ENCODE measurements around the gene UBE2D2.

UBE2D2 gene

DNA sequence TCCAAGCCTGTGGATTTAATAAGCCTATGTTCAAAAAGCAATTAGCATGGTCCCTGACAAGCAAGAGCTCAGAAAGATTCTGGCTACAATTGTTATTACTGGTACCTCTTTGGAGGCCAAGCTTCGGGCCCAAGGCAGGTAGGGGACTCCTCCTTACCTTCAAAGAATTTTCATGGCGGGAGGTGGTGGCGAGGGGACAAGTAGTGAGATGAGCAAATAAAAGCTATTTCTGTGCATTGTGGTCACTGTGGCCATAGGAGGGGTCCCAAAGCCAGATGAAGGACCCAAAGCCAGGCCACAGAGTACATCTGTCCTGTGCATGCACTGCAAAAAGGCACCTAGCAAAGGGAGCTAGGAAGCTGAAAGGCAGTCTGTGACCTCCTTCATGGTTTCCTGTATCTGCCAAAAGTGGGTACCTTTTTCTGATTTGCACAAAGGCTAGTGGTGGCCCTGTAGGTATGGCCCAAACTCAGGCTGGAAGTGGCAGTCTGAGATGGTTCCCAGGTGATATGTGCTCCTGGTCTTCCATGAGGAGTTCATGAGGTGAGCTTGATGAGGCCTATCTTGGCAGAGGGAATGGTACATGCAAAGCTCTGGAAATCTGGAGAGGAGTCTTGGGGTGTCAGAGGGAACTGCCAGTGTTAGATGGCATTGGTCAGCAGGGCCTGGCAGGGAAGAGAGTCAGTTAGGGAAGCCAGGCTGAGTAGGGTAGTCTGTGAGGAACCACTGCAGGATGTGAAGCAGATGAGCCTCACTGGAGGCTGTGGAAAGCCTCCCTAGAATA is 83.7 kb downstream of the UBE2D2 start:
- in situ Hi-C loops (cut with MboI; ENCODE audit: low sequenced_read_pairs): loop anchor here (25.0 kb wide), 1 partner anchor 117 kb away; no protein-coding TSS in a partner anchor

DNA sequence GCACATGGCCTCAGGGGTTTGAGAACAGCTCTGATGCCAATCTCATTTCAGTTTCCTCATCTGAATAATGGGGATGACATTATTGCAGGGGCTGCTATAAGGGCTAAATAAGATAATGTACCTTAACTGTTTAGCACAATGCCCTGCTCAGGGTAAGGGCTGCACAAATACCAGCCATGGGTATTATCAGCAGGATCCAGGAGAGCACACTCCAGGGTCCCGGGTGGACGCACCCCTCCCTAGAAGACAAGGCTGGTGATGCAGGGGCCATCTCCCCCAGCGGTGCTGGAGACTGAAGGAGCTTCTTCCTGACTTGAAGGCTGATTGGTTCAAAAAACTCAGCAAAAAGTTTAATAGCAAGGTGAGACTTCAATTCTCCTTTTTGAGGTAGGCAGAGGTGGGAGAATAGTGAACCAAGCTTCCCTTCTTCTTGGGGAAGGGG is 84.3 kb downstream of the UBE2D2 start:
- in situ Hi-C loops (cut with MboI; ENCODE audit: low sequenced_read_pairs): loop anchor here (25.0 kb wide), 1 partner anchor 117 kb away; no protein-coding TSS in a partner anchor

DNA sequence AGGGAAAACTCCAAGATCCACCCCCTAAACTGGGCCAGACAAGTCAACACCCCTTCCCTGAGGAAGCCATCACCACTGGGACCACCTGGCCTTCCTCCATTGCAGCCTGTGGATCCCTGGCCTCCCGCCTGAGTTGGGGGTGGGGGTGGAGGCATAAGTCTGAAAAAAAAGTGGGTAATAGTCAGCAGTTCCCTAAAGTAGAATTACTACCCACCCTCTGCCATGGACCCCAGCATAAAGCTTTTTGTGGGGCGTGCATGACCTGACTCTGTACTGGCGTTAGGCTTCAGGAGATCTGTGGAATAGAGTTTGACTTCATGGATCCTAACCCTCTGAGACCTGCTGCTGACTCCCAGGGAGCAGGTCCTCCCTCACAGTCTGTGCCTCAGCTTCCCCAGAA is 85.0 kb downstream of the UBE2D2 start:
- in situ Hi-C loops (cut with MboI; ENCODE audit: low sequenced_read_pairs): loop anchor here (25.0 kb wide), 1 partner anchor 116 kb away; no protein-coding TSS in a partner anchor

DNA sequence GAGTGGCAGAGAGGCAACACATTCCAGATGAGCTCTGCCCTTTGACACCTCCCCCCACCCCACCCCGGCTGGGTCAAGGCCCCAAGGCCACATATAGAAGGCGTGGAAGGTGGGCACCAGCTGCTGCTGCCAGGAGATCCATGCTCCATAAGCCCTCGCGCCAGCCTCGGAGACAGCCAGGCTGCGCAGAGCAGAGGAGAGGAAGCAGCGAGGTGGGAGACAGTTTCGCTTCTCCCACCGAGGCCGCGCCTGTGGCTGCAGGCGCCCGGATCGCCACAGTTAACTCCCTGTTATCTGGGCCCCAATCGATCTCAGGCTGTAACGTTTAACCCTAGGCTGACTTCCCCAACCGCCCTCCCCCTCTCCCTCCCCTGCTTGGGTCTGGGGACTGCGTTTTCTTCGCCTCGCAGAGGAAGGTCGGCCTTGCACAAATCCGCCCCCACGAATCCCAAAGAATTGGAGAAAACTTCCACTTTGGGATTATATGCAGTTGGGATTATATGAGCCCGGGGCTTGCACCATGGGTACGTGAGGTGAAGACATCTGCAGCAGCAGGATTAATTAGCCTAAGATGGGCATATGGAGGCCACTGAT is 85.9 kb downstream of the UBE2D2 start:
- in situ Hi-C loops (cut with MboI; ENCODE audit: low sequenced_read_pairs): loop anchor here (25.0 kb wide), 1 partner anchor 115 kb away; no protein-coding TSS in a partner anchor

DNA sequence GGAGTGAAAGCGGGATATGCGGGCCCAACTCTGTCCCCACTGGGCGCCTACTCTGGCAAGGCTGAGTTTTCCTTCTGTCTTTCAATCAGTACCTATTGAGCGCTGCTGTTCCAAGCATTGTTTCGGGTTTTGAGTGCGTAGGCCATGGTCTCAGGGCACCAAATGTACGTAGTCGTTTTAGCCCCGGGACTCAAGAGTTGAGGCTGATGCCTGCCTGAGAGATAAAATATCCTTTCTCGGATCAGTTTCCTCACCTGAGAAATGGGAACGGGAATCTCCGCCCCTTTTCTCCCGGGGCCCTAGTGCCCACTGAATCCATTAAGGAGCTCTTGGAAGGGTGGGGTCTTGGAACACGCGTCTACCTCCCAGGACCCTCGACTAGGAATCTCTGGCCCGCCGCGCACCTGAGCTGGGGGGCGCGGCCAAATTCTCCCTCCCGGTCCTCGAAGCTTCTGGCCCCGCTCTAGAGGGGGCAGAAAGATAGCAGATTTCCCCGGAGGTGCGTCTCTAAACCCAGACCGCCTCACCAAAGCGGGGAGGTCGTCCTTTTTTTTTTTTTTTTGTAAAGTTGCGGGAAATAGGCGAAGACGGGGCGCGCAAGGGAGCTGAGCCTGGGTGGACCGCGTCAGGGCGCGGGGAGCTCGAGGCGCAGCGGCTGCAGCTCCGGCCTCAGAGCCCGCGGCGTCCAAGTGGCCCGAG is 86.5 kb downstream of the UBE2D2 start:
- in situ Hi-C loops (cut with MboI; ENCODE audit: low sequenced_read_pairs): loop anchor here (25.0 kb wide), 1 partner anchor 115 kb away; no protein-coding TSS in a partner anchor

DNA sequence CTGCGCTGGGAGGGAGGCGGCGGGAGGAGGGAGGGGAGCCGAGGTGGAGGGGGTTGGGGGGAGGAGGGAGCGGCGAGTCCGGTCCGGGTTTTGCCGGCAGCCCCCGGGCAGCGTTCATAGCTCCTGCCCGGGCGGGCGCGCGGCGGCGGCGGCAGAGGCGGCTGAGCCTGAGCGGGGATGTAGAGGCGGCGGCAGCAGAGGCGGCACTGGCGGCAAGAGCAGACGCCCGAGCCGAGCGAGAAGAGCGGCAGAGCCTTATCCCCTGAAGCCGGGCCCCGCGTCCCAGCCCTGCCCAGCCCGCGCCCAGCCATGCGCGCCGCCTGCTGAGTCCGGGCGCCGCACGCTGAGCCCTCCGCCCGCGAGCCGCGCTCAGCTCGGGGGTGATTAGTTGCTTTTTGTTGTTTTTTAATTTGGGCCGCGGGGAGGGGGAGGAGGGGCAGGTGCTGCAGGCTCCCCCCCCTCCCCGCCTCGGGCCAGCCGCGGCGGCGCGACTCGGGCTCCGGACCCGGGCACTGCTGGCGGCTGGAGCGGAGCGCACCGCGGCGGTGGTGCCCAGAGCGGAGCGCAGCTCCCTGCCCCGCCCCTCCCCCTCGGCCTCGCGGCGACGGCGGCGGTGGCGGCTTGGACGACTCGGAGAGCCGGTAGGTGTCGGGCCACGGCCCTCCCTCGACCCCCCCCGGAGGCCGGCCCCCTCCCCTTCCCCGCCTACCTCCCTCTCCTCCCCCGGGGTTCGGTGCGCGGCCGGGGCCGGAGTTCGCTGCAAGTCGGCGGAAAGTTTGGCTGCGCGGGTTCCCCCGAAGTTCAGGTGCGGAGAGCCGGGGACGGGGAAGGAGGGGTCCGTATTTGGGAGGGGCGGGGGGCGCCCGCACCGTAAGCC is 87.3 kb downstream of the UBE2D2 start, which contains the start of gene CXXC5:
Gene CXXC5, plus strand, starts transcription at position 145 of the 877 bp plus-strand sequence. CDS start 32,175 bp downstream, outside the sequence.
- in situ Hi-C loops (cut with MboI; ENCODE audit: low sequenced_read_pairs): loop anchor here (25.0 kb wide), 1 partner anchor 114 kb away; no protein-coding TSS in a partner anchor

DNA sequence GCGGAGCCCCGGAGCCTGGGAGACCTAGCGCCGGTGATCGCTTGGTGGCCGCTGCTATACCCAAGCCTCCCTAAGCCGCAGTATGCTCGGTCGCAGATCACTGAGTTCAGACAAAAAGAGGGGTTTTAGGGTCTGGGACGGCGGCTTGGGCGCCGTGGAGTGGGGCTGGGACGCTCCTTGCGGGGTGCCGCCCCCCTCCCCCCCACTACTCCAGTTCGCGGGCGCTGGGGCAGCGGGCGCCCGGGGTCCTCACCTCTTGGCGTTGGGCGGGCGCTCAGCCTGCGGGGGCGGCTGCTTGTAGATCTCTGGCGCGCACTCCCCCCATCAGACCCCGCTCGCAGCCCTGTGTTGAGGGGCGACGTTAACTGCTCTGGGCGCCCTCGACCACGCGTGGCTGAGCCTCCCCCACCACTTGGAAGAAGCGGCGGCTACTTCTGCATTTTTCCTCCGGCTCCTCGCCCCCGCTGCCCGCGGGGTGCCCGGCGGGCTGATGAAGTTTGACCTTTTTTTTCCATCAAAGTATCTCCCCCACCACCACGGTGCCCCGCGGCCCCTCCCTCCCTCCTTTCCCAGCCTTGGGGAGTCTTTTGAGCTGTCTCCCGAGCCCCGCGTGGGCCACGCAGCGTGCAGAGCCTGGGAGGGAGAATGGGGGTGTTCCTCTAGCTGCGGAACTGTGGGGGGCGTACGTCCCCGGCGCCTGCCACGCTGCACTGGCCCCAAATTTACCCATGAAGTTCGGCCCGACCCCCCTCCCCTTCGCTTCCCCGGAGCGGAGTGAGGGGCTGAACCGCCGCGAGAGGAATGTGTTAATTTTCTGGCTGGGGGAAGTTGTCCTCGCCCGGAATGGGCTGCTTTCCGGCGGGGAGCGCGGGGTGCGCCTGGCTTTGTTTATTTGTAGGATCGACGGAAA is 88.2 kb downstream of the UBE2D2 start:
- in situ Hi-C loops (cut with MboI; ENCODE audit: low sequenced_read_pairs): loop anchor here (25.0 kb wide), 1 partner anchor 113 kb away; no protein-coding TSS in a partner anchor

DNA sequence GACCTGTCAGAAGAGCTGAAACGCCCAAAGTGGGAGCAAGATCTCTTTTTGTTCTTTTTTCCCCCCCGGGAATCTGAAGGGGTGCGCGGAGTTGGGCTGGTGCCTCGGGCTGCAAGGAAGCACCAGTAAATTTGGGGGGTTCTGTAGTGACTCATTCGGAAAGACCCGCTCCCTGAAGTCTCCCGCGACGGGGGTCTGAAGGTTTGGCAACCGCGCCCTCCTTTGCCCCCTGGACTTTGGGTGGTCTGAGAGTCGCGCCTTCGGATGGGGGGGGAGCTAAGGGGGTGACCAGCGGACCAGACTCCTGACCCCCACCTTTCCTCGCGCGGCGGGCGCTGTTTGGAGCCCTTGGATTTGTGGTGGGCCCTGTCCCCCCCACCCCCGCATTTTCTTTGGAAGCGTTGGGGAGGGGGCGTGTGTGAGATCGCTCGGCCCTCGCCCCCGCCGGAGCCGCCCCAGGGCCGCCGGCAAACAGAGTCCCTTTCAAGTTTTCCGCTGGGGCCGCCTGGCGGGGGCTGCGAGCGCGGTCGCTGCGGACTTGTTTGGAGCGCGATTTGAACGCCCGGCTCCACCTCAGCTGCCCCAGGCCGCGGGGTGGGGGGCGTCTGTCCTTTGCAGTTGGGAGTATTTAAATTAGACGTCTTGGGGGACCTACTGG is 89.0 kb downstream of the UBE2D2 start:
- in situ Hi-C loops (cut with MboI; ENCODE audit: low sequenced_read_pairs): no loop called here

DNA sequence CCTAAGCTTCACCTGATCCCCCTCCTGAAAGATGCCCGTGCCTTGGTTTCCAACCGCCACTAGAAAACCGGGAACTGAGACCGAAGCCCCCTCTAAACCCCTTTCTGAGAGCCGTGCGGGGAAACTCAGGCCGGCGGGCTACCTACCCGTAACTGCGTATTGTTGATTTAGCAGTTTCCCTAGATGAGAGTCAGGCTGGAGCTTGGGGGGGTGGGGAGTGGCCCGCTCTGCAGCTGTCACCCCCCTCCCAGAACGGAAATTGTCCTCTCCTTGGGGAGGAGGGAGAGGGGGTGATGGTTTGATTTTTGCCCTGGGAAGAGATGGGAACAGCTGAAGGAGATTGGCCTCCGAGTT is 89.5 kb downstream of the UBE2D2 start:
- in situ Hi-C loops (cut with MboI; ENCODE audit: low sequenced_read_pairs): no loop called here

DNA sequence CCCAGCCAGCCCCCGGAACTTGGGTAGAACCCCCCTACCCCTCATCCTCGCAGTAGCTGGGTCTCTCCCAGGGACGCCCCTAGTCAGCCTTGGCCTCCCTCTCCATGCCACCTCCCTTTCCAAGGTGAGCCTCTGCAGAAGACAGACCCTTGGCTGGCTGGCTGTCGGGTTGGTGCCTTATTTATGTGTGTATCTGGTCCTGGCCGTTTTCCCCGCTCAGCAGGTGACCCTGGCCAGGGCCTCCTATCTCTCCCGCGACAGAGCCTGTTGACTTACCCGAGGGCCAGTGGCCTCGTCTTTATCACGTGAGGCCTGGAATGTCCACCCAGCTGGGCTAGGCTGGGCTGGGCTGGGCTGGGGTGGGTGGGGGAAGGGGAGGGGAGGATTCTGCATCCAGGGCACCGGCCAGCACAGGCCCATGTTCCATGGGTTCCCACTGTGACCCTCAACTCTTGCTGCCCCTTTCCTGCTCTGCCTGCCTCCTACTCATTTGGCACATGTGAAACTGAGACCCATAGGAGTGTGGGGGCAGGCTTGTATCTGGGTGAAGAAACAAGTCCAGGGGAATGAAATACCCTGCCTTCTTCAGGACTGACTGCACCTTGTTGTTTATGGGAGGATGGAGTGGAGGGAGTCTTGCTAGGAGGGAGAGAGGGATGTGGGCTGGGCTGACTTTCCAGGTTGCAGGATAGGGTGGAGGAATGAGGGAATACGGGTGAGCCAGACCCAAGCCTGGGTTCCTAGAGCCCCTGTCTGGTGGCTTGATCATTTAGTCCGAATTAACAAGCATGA is 90.1 kb downstream of the UBE2D2 start:
- in situ Hi-C loops (cut with MboI; ENCODE audit: low sequenced_read_pairs): no loop called here

DNA sequence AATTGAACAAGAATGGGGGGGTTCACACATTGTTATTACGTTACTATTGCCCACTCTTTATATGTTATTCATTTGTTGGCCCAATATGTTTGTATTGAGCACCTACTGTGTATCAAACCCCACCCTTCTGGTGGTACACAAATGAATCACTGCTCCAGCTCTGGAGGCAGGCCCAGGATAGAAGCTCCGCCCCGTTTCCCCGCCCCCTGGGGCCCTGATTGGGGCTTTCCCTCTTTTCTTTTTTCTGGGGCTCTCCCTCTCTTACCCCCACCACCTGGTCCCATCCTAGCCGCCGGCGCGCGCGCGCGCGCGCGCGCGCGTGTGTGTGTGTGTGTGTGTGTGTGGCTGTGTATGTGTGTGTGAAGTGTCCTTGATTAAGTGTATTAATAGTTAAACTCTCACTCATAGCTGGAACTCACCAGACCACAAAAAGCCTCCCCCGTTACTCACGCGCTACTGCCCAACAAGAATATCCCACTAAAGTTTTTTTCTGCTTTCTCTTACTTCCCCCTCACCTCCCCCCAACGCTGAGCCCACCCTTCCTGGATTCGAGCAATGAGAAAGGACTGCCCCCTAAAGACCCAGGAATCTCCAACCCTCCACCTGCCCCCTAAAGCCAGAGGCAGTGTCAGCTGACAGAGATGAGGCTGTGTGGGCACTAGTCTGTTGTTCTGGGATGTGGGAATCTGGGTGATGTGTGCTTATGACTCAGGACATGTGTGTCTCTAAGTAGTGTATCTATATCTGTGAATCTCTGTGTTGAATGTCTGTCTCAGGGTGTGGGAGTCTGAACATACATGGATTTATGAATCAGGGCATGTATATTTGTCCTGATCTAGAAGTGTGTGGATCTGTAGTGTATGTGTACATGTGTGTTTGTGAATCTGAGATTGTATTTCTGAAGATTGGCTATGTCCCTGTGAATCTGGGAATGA is 91.0 kb downstream of the UBE2D2 start:
- in situ Hi-C loops (cut with MboI; ENCODE audit: low sequenced_read_pairs): no loop called here

DNA sequence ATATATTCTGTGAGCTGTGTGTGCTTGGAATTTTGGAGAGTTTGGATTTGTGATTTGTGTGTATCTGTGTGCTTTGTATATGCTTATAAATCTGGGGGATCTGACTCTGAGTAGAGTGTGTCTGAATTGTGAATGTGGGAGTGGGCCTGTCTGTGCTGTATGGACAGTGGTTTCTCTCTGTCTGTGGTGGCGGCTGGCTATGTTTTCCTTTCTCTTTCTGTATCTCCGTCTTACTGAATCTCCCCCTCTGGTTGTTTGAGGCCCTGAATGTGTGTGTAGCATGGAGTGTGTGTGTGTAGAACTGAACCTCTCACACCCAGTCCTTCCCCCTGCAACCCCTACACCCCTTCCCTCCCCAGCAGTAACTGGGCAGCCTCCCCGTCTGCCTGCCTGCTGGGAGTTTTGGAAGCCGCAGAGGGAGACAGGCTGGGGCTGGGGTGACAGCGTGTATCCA is 91.7 kb downstream of the UBE2D2 start:
- in situ Hi-C loops (cut with MboI; ENCODE audit: low sequenced_read_pairs): no loop called here

DNA sequence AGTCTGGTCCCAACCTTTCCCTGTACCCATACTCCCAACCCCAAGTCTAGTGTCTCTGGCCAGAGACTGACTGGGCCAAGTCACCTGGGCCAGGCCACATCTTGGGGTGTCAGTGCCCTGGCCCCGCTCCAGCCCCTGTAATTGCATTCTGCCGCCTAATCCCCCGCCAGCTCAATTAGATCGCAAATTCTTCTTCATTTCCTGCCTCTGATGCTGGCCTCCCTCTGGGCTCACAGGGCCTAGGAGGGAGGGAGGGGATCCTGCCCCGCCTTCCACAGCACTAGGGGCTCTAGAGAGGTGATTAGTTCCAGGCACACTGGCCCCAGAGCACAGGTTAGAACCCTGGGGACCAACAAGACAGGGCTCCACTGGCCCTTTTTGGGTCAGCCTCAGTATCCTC is 92.5 kb downstream of the UBE2D2 start:
- in situ Hi-C loops (cut with MboI; ENCODE audit: low sequenced_read_pairs): no loop called here

DNA sequence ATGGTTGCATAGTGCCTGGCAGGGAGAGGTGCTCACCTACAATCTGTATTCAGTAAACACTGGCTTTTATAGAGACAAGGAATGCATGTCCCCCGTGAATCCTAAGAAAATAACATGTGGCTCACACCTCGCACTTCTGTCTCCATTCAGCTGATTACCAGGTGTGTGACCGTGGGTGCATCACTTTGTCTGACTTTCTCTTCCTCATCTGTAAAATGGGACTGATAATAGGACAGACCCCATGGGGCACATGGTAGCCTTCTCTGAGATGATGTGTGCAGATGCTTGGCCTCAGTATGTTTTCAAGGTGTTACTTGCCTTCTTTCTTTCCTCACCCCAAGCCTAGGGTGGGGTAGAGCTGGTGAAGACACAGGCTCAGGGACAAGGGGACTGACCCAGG is 93.3 kb downstream of the UBE2D2 start:
- in situ Hi-C loops (cut with MboI; ENCODE audit: low sequenced_read_pairs): no loop called here

DNA sequence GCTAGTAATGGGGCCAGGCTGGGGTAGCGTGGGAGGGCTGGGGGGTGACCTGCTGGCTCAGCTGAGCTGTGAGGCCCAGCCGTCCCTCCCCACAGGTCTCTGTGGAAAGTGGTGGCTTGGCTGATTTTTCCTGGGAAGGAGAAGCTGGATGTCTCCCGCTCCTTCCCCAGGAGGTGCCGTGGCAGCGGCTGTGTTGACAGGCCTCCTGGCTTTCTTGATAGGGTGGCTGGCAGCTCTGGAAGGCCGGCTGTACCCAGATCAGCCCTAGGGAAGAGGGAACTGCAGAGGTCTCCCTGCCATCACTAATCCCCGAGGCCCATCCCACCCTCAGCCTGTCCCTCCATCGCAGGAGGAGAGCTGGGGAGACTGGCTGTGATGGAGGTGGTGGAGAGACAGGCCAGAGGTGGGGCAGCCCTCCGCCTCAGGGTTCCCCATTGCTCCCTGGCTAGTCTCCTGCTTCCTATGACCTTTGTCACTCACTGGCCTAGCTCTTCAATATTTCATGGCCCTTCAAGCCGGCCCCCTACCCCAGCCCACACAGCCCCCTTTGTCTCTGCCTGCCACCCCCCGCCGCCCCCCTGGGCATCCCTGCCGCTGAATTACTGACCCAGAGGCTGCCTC is 93.8 kb downstream of the UBE2D2 start:
- in situ Hi-C loops (cut with MboI; ENCODE audit: low sequenced_read_pairs): no loop called here

DNA sequence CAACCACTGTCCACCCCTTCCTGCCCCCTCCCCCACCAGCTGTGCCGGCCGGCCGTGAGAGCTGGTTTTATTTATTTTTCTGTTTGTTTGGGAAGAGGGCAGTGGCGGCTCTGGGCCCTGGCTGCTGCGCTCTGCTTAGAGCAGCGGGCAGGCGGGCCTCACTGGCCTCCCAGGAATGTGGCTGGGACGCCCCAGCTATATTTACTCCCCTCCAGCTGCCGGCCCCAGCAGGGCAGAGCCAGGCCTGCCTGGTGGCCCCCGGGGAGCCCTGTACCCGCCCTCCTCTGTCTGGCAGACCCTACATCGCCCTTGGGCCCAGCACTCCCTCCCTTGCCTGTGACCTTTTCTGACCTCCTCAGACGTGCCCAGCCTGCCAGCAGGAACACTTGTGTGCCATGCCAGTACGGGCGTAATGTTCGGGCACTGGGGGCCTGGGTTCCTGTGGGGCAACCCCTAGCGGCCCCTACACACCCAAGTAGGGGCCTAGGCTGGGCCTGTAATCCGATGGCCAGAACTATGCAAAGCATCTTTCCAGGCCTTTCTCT is 94.7 kb downstream of the UBE2D2 start:
- in situ Hi-C loops (cut with MboI; ENCODE audit: low sequenced_read_pairs): no loop called here
